Smooth muscle cell (in vitro differentiated cells): ENCODE data around the gene PDS5A. TPM values are rescaled to one million over a fixed set of nuclear protein-coding genes. Genes with fewer than 3 reads are reported as not detected.
"Not testable (repeated sequence)": the region's sequence is repeated elsewhere in the genome, so short reads cannot be mapped to it uniquely, and the experiment has no call there.

Source experiments
- DNase-seq: peaks from one replicate; lab custom pipeline; 2025; ENCODE audit not compliant: unreplicated experiment; lab: John Stamatoyannopoulos, UW
- H2AFZ ChIP-seq: fragments of 200-600 bp; sonication (generic); 2 replicates; pipeline ENCODE4 v1.6.0; 2016; ENCODE audit warnings: antibody characterized with exemption, low read depth, mild to moderate bottlenecking
- H3F3A ChIP-seq: fragments of 200-600 bp; sonication (generic); 2 replicates; pipeline ENCODE4 v1.6.0; 2017; ENCODE audit warnings: antibody characterized with exemption, low read depth
- H3K27ac ChIP-seq: fragments of 200-600 bp; sonication (generic); 2 replicates; pipeline ENCODE4 v1.5.1; 2016; ENCODE audit warnings: low read depth, mild to moderate bottlenecking
- H3K27me3 ChIP-seq: fragments of 200-600 bp; sonication (generic); 2 replicates; pipeline ENCODE4 v1.6.1; 2016; ENCODE audit warnings: low read depth, mild to moderate bottlenecking
- H3K36me3 ChIP-seq: fragments of 200-600 bp; sonication (generic); 2 replicates; pipeline ENCODE4 v1.5.1; 2016; ENCODE audit warnings: low read depth
- H3K4me1 ChIP-seq: fragments of 200-600 bp; sonication (generic); 2 replicates; pipeline ENCODE4 v1.5.1; 2016; ENCODE audit warnings: low read depth
- H3K4me2 ChIP-seq: fragments of 200-600 bp; sonication (generic); 2 replicates; pipeline ENCODE4 v1.6.0; 2016; ENCODE audit warnings: mild to moderate bottlenecking
- H3K4me3 ChIP-seq: fragments of 200-600 bp; sonication (generic); 2 replicates; pipeline ENCODE4 v1.5.1; 2016; ENCODE audit warnings: mild to moderate bottlenecking
- H3K79me2 ChIP-seq: fragments of 200-600 bp; sonication (generic); 2 replicates; pipeline ENCODE4 v1.6.0; 2016; ENCODE audit warnings: low read depth, mild to moderate bottlenecking
- H3K9ac ChIP-seq: fragments of 200-600 bp; sonication (generic); 2 replicates; pipeline ENCODE4 v1.6.0; 2016; ENCODE audit warnings: low read depth
- H3K9me3 ChIP-seq: fragments of 200-600 bp; sonication (generic); replicated peaks from 2 replicates; pipeline ENCODE4 v1.5.1; 2016; ENCODE audit warnings: low read depth
- H4K20me1 ChIP-seq: fragments of 200-600 bp; sonication (generic); 2 replicates; pipeline ENCODE4 v1.6.0; 2016; ENCODE audit warnings: low read depth
- CTCF ChIP-seq: fragments of 200-600 bp; sonication (generic); IDR thresholded peaks from 2 replicates; pipeline ENCODE4 v1.5.1; 2017; ENCODE audit warnings: borderline replicate concordance, mild to moderate bottlenecking, antibody characterized with exemption; ENCODE audit not compliant: insufficient read depth, poor library complexity, severe bottlenecking
- WGBS: methylation state at CpG from one replicate; pipeline ENCODE4 v1.1.7; 2016; ENCODE audit warnings: low lambda C conversion rate; 5-methylcytosine and 5-hydroxymethylcytosine counted together
- polyA plus RNA-seq: library from polyadenylated mRNA; unstranded; fragments of >200 nt; fragmentation: Nextera tagmentation; extraction: Ambion mirVana; gene quantifications from 2 replicates; pipeline ENCODE4 v1.2.1, GENCODE V29; 2016
- total RNA-seq: library from RNA; depleted of rRNA; stranded (reverse); fragments of >200 nt; gene quantifications from 2 replicates; pipeline ENCODE4 v1.2.3, GENCODE V29; 2014

Gene PDS5A
- total and polyA plus RNA-seq, 2 experiments from 2014 or later = 19.4 to 61.3 TPM

- TF ChIP-seq CTCF = no peak
- DNase-seq = no peak
- Histone ChIP-seq H3K27me3 (no peaks in the 10 kb centered on the region), H2AFZ (no peak overlapping the region), H3K79me2 (peaks cover 99% of the 10 kb centered on the region), H3K36me3 (no peaks in the 10 kb centered on the region), H3K9ac (no peak overlapping the region), H4K20me1 (peaks cover 99% of the 10 kb centered on the region), H3K4me2 (no peak overlapping the region), H3K27ac (no peak overlapping the region), H3K4me3 (no peak overlapping the region), H3K9me3 (no peaks in the 10 kb centered on the region), H3F3A (no peaks in the 10 kb centered on the region), H3K4me1 (no peaks in the 10 kb centered on the region)
Observed at GRCh38 chr4:39950861-39951481, 26.7 kb downstream of the PDS5A start.

GRCh38 chr4:39947963-39948362, 29.7 kb downstream of the PDS5A start:
- Histone ChIP-seq H3K36me3 (no peaks in the 10 kb centered on the region), H4K20me1 (peaks cover 98% of the 10 kb centered on the region), H3K27me3 (no peaks in the 10 kb centered on the region), H3K4me1 (no peaks in the 10 kb centered on the region), H3K27ac (no peak overlapping the region), H3K79me2 (peaks cover 98% of the 10 kb centered on the region), H2AFZ (no peak overlapping the region), H3K4me3 (no peak overlapping the region), H3F3A (no peaks in the 10 kb centered on the region), H3K4me2 (no peak overlapping the region), H3K9ac (no peak overlapping the region), H3K9me3 (no peaks in the 10 kb centered on the region)
- DNase-seq = no peak
- TF ChIP-seq CTCF = no peak
- 90% methylated on average over 2 of the region's 2 CpGs for WGBS

GRCh38 chr4:39947417-39947816, 30.3 kb downstream of the PDS5A start:
- H3K4me3 ChIP-seq = no peak overlapping the region
- H3K27ac ChIP-seq = no peak overlapping the region
- no peaks in the 10 kb centered on the region for H3F3A ChIP-seq
- H3K9me3 ChIP-seq = no peaks in the 10 kb centered on the region
- H3K79me2 ChIP-seq = peaks cover 98% of the 10 kb centered on the region
- H3K4me2 ChIP-seq = no peak overlapping the region
- no peak for TF ChIP-seq CTCF
- no peaks in the 10 kb centered on the region for H3K36me3 ChIP-seq
- H2AFZ ChIP-seq = no peak overlapping the region
- no peak for DNase-seq
- peaks cover 98% of the 10 kb centered on the region for H4K20me1 ChIP-seq
- WGBS = 100% methylated on average over 1 of the region's 1 CpG
- no peak overlapping the region for H3K9ac ChIP-seq
- H3K27me3 ChIP-seq = no peaks in the 10 kb centered on the region
- H3K4me1 ChIP-seq = no peaks in the 10 kb centered on the region

- H2AFZ ChIP-seq, H3K9ac ChIP-seq, H3K4me1 ChIP-seq, H3K27ac ChIP-seq, H3K36me3 ChIP-seq, DNase-seq, H3K9me3 ChIP-seq, H3K4me2 ChIP-seq, H3F3A ChIP-seq, H3K27me3 ChIP-seq, H3K4me3 ChIP-seq: not testable (repeated sequence)
- WGBS = over 99% methylated on average over 10 of the region's 10 CpGs
- Histone ChIP-seq H3K79me2 (peaks cover 98% of the 10 kb centered on the region), H4K20me1 (peaks cover 98% of the 10 kb centered on the region)
Observed at GRCh38 chr4:39944245-39944644, 33.5 kb downstream of the PDS5A start.
